Heart left ventricle (tissue), 16 donors: ENCODE data around the gene FAM217B. TPM values are rescaled to one million over a fixed set of nuclear protein-coding genes. Genes with fewer than 3 reads are reported as not detected.

ENCODE experiments used
- ATAC-seq, 4 donors: fragments of 200-7000 bp; cut with Tn5 transposase; one replicate each; pipeline ENCODE4 v1.9.1; 2020 to 2022; ENCODE audit warnings: moderate library complexity in 4 of 4, mild to moderate bottlenecking in 3 of 4, moderate number of reproducible peaks in 1 of 4
- DNase-seq, 5 donors: peaks; one replicate each; pipeline ENCODE4 v3.0.0-alpha.2; 2020
- H3K27ac ChIP-seq, 12 donors: fragments of 200-600 bp; sonication (generic) in 4 of 12; one replicate each; pipeline versions ENCODE4 v1.5.0 to v1.8.0; 2016 to 2022; ENCODE audit warnings: mild to moderate bottlenecking in 2 of 12
- H3K27me3 ChIP-seq, 9 donors: fragments of 200-600 bp; sonication (generic) in 2 of 9; one replicate each; pipeline versions ENCODE4 v1.5.1 to v1.8.0; 2016 to 2022; ENCODE audit warnings: mild to moderate bottlenecking in 3 of 9
- H3K36me3 ChIP-seq, 9 donors: fragments of 200-600 bp; sonication (generic) in 2 of 9; one replicate each; pipeline versions ENCODE4 v1.5.0 to v1.8.0; 2018 to 2022; ENCODE audit warnings: mild to moderate bottlenecking in 2 of 9
- H3K4me1 ChIP-seq, 12 donors: fragments of 200-600 bp; sonication (generic) in 4 of 12; one replicate each; pipeline versions ENCODE4 v1.5.0 to v1.8.0; 2016 to 2022; ENCODE audit warnings: mild to moderate bottlenecking in 3 of 12
- H3K4me3 ChIP-seq, 12 donors: fragments of 200-600 bp; sonication (generic) in 4 of 12; one replicate each; pipeline versions ENCODE4 v1.5.0 to v1.8.0; 2017 to 2022; ENCODE audit warnings: mild to moderate bottlenecking in 9 of 12, moderate library complexity in 4 of 12
- H3K9me3 ChIP-seq, 12 donors: fragments of 200-600 bp; sonication (generic) in 4 of 12; one replicate each; pipeline versions ENCODE4 v1.5.0 to v1.8.0; 2016 to 2022; ENCODE audit warnings: mild to moderate bottlenecking in 1 of 12
- POLR2A ChIP-seq, 2 donors: fragments of 450-650 bp; IDR thresholded peaks; one replicate each; pipeline ENCODE4 v1.6.1; 2017; ENCODE audit warnings: antibody characterized with exemption in 2 of 2, mild to moderate bottlenecking in 2 of 2, moderate library complexity in 2 of 2
- WGBS, 4 donors: extraction: QIAGEN DNeasy Blood & Tissue Kit in 2 of 4; methylation state at CpG; one replicate each; pipeline versions ENCODE4 v1.1.5 to v1.1.7; 2013 to 2018; 5-methylcytosine and 5-hydroxymethylcytosine counted together
- intact Hi-C, 10 donors: fragments of 100-400 bp; cut with DNase I; formaldehyde crosslinking; loops; one replicate each; pipeline versions ENCODE4 v1.11.1 to v1.14.2; 2022
- polyA plus RNA-seq, 2 donors: library from polyadenylated mRNA; stranded (reverse); fragments of 200-250 nt; gene quantifications; one replicate each; pipeline ENCODE4 v1.2.3, GENCODE V29; 2013
- total RNA-seq, 9 donors: library from RNA; depleted of rRNA in 2 of 9; stranded (reverse); fragments of >200 nt in 2 of 9; fragmentation: NEBNext Ultra II Directional in 3 of 9; extraction: Animal tissue kit (Norgen Biotek cat#: 25700) in 3 of 9; gene quantifications; one replicate each; pipeline versions ENCODE4 v1.1.0 to v1.2.4, GENCODE V29; 2016 to 2023
- TF ChIP-seq, protein P1 (sequence below), 12 donors: fragments of 200-600 bp; sonication (generic) in 4 of 12; IDR thresholded peaks; one replicate each; pipeline versions ENCODE4 v1.5.0 to v1.8.0; 2018 to 2022; ENCODE audit warnings: antibody characterized with exemption in 12 of 12, mild to moderate bottlenecking in 5 of 12
- donor health status: ischemic (EF 13 %, LVEDD 7.1; RV severe dilation, severe dysfunction).
- donor health status: healthy with polysubstance abuse.
- donor health status: DM: no; HTN: yes; CAD: no.
- donor health status: DM: no; HTN: no; CAD: no.
- donor health status: ischemic (EF 25% LVEDD 6.9; RV normal size, moderate dysfunction).
- donor health status: ischemic (EF 25% LVEDD 5.7; RV mildly dilated, moderate dysfunction).
- donor health status: healthy.
- donor health status: DM: yes; HTN: yes; CAD: no.
- donor health status: ischemic (EF 35%, LVEDD 5.7; RV mildly dilated, moderate dysfunction).
- donor health status: nonischemic (EF 11% LVEDD 7.7; RV severe dilation, severe dysfunction).
- donor health status: DM: yes; HTN: yes; CAD: no.
- donor health status: PGD.
- donor health status: ischemic (EF 29% LVEDD 5.4; RV normal size, mild dysfunction).
- donor health status: nonischemic (EF 23%, LVEDD 6.1; RV moderate dilation, normal function).

FAM217B gene
- total and polyA plus RNA-seq, 11 donors, result 5.8 to 38.0 (median 24.7) TPM

DNA sequence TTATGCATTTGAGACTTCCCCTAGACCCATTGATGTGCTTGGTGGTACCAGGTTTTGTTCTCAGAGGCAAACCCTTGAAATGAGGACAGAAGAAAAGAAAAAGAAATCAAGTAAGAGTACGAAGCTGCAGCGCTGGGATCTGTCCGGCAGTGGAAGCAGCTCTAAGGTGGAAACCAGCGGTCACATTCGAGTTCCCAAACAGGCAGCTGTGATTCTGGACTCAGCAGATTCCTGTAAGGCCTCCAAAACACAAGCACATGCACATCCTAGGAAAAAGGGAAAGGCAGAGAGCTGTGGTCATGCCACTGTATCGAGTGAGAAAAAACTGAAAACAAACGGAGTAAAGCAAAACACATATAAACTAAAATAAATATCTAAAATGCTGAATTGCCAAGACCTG is 4.5 kb downstream of the FAM217B start:
- ATAC-seq (no peak), DNase-seq (no peak)
- TF ChIP-seq, protein P1, sequence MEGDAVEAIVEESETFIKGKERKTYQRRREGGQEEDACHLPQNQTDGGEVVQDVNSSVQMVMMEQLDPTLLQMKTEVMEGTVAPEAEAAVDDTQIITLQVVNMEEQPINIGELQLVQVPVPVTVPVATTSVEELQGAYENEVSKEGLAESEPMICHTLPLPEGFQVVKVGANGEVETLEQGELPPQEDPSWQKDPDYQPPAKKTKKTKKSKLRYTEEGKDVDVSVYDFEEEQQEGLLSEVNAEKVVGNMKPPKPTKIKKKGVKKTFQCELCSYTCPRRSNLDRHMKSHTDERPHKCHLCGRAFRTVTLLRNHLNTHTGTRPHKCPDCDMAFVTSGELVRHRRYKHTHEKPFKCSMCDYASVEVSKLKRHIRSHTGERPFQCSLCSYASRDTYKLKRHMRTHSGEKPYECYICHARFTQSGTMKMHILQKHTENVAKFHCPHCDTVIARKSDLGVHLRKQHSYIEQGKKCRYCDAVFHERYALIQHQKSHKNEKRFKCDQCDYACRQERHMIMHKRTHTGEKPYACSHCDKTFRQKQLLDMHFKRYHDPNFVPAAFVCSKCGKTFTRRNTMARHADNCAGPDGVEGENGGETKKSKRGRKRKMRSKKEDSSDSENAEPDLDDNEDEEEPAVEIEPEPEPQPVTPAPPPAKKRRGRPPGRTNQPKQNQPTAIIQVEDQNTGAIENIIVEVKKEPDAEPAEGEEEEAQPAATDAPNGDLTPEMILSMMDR (IDR thresholded peaks at IDR 0.05), result no peak
- no peak for TF ChIP-seq POLR2A (IDR thresholded peaks at IDR 0.05)
- Histone ChIP-seq H3K4me1 (peaks cover 3 to 58% (median 37%) of the 10 kb centered on the region in 12 donors), H3K4me3 (no peak overlapping the region), H3K36me3 (peaks cover 0 to 59% (median 36%) of the 10 kb centered on the region in 9 donors), H3K27ac (peak overlapping the region in 1 of 12 donors; percentile 9), H3K9me3 (no peaks in the 10 kb centered on the region), H3K27me3 (no peaks in the 10 kb centered on the region)
- intact Hi-C loops, result loop anchor here in 6 of 10 donors (5.0 to 10.0 kb wide), 4 partner anchors 90 to 110 kb away; no protein-coding TSS in a partner anchor
- 71 to 77% (median 75%) methylated on average over 7 of the region's 7 CpGs for WGBS, 4 donors

DNA sequence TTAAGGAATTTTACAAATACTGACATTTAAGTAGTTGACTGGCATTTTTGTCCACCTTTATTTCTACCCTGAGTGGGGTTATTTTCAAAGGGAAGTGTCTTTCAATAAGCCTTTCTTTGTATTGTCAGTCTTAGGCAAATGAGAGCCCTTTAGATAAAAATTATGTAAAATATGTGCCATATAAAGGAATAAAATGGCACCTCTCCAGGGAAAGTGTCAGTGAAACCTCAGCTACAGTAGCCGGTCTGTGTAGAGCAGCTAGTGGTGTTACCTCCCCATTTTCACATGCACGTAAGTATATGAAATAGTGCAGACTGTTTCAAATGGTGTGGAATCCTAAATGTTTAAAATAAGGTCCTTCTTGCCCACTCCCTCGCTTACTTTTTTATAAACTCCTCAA is 5.0 kb downstream of the FAM217B start:
- ATAC-seq, result no peak
- H3K9me3 ChIP-seq, result no peaks in the 10 kb centered on the region
- WGBS, 4 donors, result 44 to 64% (median 51%) methylated on average over 3 of the region's 3 CpGs
- no peak for TF ChIP-seq POLR2A (IDR thresholded peaks at IDR 0.05)
- TF ChIP-seq, protein P1 (IDR thresholded peaks at IDR 0.05), result no peak
- peak overlapping the region in 2 of 12 donors; percentile 9 for H3K27ac ChIP-seq
- intact Hi-C loops, result loop anchor here in 6 of 10 donors (5.0 to 10.0 kb wide), 4 partner anchors 90 to 110 kb away; no protein-coding TSS in a partner anchor
- no peaks in the 10 kb centered on the region for H3K27me3 ChIP-seq
- no peak for DNase-seq
- H3K36me3 ChIP-seq, result peaks cover 0 to 63% (median 36%) of the 10 kb centered on the region in 9 donors
- no peak overlapping the region for H3K4me3 ChIP-seq
- H3K4me1 ChIP-seq, result peaks cover 3 to 58% (median 37%) of the 10 kb centered on the region in 12 donors

DNA sequence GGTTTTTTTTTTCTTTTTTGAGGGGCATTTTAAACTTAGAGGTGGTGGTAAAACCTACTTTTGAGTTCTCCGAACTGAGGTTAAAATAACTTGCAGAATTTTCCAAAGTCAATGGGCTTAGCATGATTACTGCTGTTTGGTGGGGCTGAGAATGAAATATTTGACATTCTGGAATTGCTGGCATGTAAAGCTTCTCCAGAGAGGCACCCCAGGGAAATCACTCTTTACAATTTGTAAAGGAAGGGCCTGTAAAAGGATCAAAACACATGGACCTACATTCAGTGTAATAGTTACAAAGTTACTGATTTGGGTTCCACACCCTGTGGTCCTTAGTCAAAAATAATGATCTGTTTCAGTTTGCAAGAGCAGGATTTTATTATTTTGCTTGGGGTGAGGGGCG is 5.5 kb downstream of the FAM217B start:
- peaks cover 3 to 58% (median 37%) of the 10 kb centered on the region in 12 donors for H3K4me1 ChIP-seq
- ATAC-seq, result no peak

DNA sequence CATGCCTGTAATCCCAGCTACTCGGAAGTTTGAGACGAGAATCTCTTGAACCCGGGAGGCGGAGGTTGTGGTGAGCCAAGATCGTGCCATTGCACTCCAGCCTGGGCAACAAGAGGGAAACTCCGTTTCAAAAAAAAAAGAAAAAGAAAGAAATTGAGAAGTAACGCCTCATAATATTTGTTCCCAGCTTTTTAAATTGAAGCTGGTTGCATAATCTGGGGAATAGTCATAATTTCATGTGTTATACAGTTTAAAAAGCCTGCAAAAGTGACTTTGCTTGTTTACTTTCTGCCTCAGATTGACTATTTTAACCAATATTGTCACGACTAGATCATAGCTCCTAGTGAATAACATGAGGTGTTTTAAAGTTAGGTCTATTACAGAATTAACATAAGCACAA is 7.2 kb downstream of the FAM217B start:
- Histone ChIP-seq H3K4me3 (no peak overlapping the region), H3K36me3 (peaks cover 0 to 77% (median 35%) of the 10 kb centered on the region in 9 donors), H3K4me1 (peaks cover 0 to 44% (median 21%) of the 10 kb centered on the region in 12 donors), H3K9me3 (no peaks in the 10 kb centered on the region), H3K27ac (no peak overlapping the region), H3K27me3 (no peaks in the 10 kb centered on the region)
- ATAC-seq (no peak), DNase-seq (no peak)
- 89 to 96% (median 91%) methylated on average over 8 of the region's 8 CpGs for WGBS, 4 donors
- intact Hi-C loops, result loop anchor here in 6 of 10 donors (5.0 to 10.0 kb wide), 4 partner anchors 87 to 107 kb away; no protein-coding TSS in a partner anchor
- TF ChIP-seq, protein P1 (IDR thresholded peaks at IDR 0.05), result no peak
- no peak for TF ChIP-seq POLR2A (IDR thresholded peaks at IDR 0.05)

More for the DNA sequence above, 5.5 kb downstream of the FAM217B start:
- intact Hi-C loops, result loop anchor here in 6 of 10 donors (5.0 to 10.0 kb wide), 4 partner anchors 89 to 109 kb away; no protein-coding TSS in a partner anchor
- peaks cover 0 to 67% (median 36%) of the 10 kb centered on the region in 9 donors for H3K36me3 ChIP-seq
- WGBS, 4 donors, result 68 to 75% (median 72%) methylated on average over 2 of the region's 2 CpGs
- H3K27ac ChIP-seq, result peak overlapping the region in 2 of 12 donors; percentile 9
- no peaks in the 10 kb centered on the region for H3K27me3 ChIP-seq
- no peaks in the 10 kb centered on the region for H3K9me3 ChIP-seq
- TF ChIP-seq POLR2A (IDR thresholded peaks at IDR 0.05), result no peak
- TF ChIP-seq, protein P1 (IDR thresholded peaks at IDR 0.05), result no peak
- no peak overlapping the region for H3K4me3 ChIP-seq
- no peak for DNase-seq
